GM19463 (cell line): ENCODE data around the gene MRPS35.

Experiments
- ATAC-seq: cut with Tn5 transposase; IDR thresholded peaks from one replicate; pipeline ENCODE4 v1.9.1; 2021; ENCODE audit warnings: mild to moderate bottlenecking, moderate library complexity; ENCODE audit not compliant: unreplicated experiment

The MRPS35 gene

GRCh38 chr12:27802936-27803335 is 92.3 kb downstream of the MRPS35 start:
- ATAC-seq, result no peak

GRCh38 chr12:27805238-27805637 is 94.6 kb downstream of the MRPS35 start:
- ATAC-seq, result no peak
